Breast epithelium (tissue), 4 donors: Measurements from ENCODE around the gene CHST10. TPM values are rescaled to one million over a fixed set of nuclear protein-coding genes. Genes with fewer than 3 reads are reported as not detected.

Source experiments
- DNase-seq, 2 donors: peaks; one replicate each; pipeline ENCODE4 v3.0.0-alpha.2; 2019; ENCODE audit warnings: low spot score in 2 of 2
- H3K27ac ChIP-seq, 2 donors: fragments of 200-600 bp; sonication (generic) in 1 of 2; one replicate each; pipeline ENCODE4 v1.5.1; 2016 to 2019; ENCODE audit warnings: mild to moderate bottlenecking in 1 of 2
- H3K27me3 ChIP-seq, 2 donors: fragments of 200-600 bp; sonication (generic) in 1 of 2; one replicate each; pipeline versions ENCODE4 v1.5.1 to v1.6.0; 2017 to 2019; ENCODE audit warnings: control low read depth in 1 of 2, mild to moderate bottlenecking in 1 of 2
- H3K36me3 ChIP-seq: fragments of 200-600 bp; one replicate; pipeline ENCODE4 v1.5.1; 2019
- H3K4me1 ChIP-seq, 2 donors: fragments of 200-600 bp; sonication (generic); one replicate each; pipeline ENCODE4 v1.5.1; 2016 to 2019; ENCODE audit warnings: control low read depth in 1 of 2
- H3K4me3 ChIP-seq, 3 donors: fragments of 200-600 bp; sonication (generic); 1 replicate in 2 of 3; 2 replicates in 1 of 3; pipeline ENCODE4 v1.5.1; 2016 to 2019; ENCODE audit warnings: mild to moderate bottlenecking in 3 of 3, moderate library complexity in 2 of 3
- H3K9me3 ChIP-seq, 2 donors: fragments of 200-600 bp; sonication (generic) in 1 of 2; one replicate each; pipeline ENCODE4 v1.5.1; 2016 to 2019; ENCODE audit warnings: control low read depth in 1 of 2
- CTCF ChIP-seq, 3 donors: fragments of 450-650 bp; IDR thresholded peaks; one replicate each; pipeline ENCODE4 v1.5.1; 2016 to 2017; ENCODE audit warnings: antibody characterized with exemption in 3 of 3, mild to moderate bottlenecking in 3 of 3, moderate library complexity in 3 of 3
- POLR2A ChIP-seq: fragments of 450-650 bp; IDR thresholded peaks from one replicate; pipeline ENCODE4 v1.6.1; 2016; ENCODE audit warnings: antibody characterized with exemption, mild to moderate bottlenecking, moderate library complexity
- POLR2AphosphoS5 ChIP-seq, 3 donors: sonication (generic); formaldehyde crosslinking; IDR thresholded peaks; one replicate each; pipeline ENCODE4 v1.6.1; 2017; ENCODE audit warnings: antibody characterized with exemption in 3 of 3
- intact Hi-C: fragments of 100-400 bp; cut with DNase I; formaldehyde crosslinking; loops from one replicate; pipeline ENCODE4 v1.15.1; 2023; ENCODE audit warnings: low total_unique reads
- total RNA-seq, 3 donors: library from RNA; depleted of rRNA; stranded (reverse); fragments of >200 nt; gene quantifications; one replicate each; pipeline ENCODE4 v1.1.0, GENCODE V29; 2016

CHST10 gene
- total RNA-seq, 3 donors from 2014 or later = 4.5 to 17.0 (median 8.3) TPM

- Histone ChIP-seq H3K27ac (no peak overlapping the region), H3K27me3 (no peaks in the 10 kb centered on the region), H3K9me3 (no peaks in the 10 kb centered on the region), H3K36me3 (no peaks in the 10 kb centered on the region), H3K4me1 (no peaks in the 10 kb centered on the region), H3K4me3 (no peak overlapping the region)
- TF ChIP-seq POLR2AphosphoS5 (IDR thresholded peaks at IDR 0.05) (no peak), CTCF (IDR thresholded peaks at IDR 0.05) (no peak), POLR2A (no peak)
- intact Hi-C loops = no loop called here
- DNase-seq = no peak
Observed at GRCh38 chr2:100423631-100424030, 6.2 kb upstream of the CHST10 start.

GRCh38 chr2:100422320-100423055, 5.0 kb upstream of the CHST10 start:
- intact Hi-C loops = no loop called here
- no peaks in the 10 kb centered on the region for H3K36me3 ChIP-seq
- H3K4me3 ChIP-seq = no peak overlapping the region
- H3K9me3 ChIP-seq = no peaks in the 10 kb centered on the region
- no peak overlapping the region for H3K27ac ChIP-seq
- TF ChIP-seq POLR2A (no peak), CTCF (IDR thresholded peaks at IDR 0.05) (no peak), POLR2AphosphoS5 (IDR thresholded peaks at IDR 0.05) (no peak)
- H3K4me1 ChIP-seq = no peaks in the 10 kb centered on the region
- no peaks in the 10 kb centered on the region for H3K27me3 ChIP-seq
- no peak for DNase-seq

GRCh38 chr2:100419915-100420314, 2.4 kb upstream of the CHST10 start:
- Histone ChIP-seq H3K4me1 (no peaks in the 10 kb centered on the region), H3K27me3 (no peaks in the 10 kb centered on the region), H3K27ac (no peak overlapping the region), H3K36me3 (no peaks in the 10 kb centered on the region), H3K9me3 (no peaks in the 10 kb centered on the region), H3K4me3 (no peak overlapping the region)
- DNase-seq = no peak
- TF ChIP-seq CTCF (IDR thresholded peaks at IDR 0.05) (no peak), POLR2A (no peak)
- intact Hi-C loops = no loop called here

GRCh38 chr2:100418406-100418962, 1.0 kb upstream of the CHST10 start:
- H3K27ac ChIP-seq = no peak overlapping the region
- no peaks in the 10 kb centered on the region for H3K9me3 ChIP-seq
- no peak for DNase-seq
- TF ChIP-seq POLR2AphosphoS5 (IDR thresholded peaks at IDR 0.05) (no peak), CTCF (IDR thresholded peaks at IDR 0.05) (no peak), POLR2A (no peak)
- H3K4me1 ChIP-seq = no peaks in the 10 kb centered on the region
- no peaks in the 10 kb centered on the region for H3K27me3 ChIP-seq
- intact Hi-C loops = no loop called here
- no peaks in the 10 kb centered on the region for H3K36me3 ChIP-seq
- no peak overlapping the region for H3K4me3 ChIP-seq

GRCh38 chr2:100417711-100418124, 250 bp upstream of the CHST10 start:
- H3K9me3 ChIP-seq = no peaks in the 10 kb centered on the region
- no peaks in the 10 kb centered on the region for H3K4me1 ChIP-seq
- no peaks in the 10 kb centered on the region for H3K36me3 ChIP-seq
- no peaks in the 10 kb centered on the region for H3K27me3 ChIP-seq
- peak overlapping the region; percentile 78 to 89 (median 83) for H3K4me3 ChIP-seq
- TF ChIP-seq POLR2AphosphoS5 (IDR thresholded peaks at IDR 0.05) = no peak
- TF ChIP-seq CTCF (IDR thresholded peaks at IDR 0.05) = no peak
- TF ChIP-seq POLR2A = no peak
- H3K27ac ChIP-seq = peak overlapping the region; percentile 66 to 77
- no peak for DNase-seq
- intact Hi-C loops = no loop called here
